Activated CD8-positive, alpha-beta memory T cell treated with anti-CD3 and anti-CD28 coated beads, Interleukin-2, amount 10 ng/mL, durations not matched to agents 7 days and 5 days (primary cell): Measurements from ENCODE around the gene GALNT18. TPM values are rescaled to one million over a fixed set of nuclear protein-coding genes. Genes with fewer than 3 reads are reported as not detected.
"Not testable (repeated sequence)": the region's sequence is repeated elsewhere in the genome, so short reads cannot be mapped to it uniquely, and the experiment has no call there.

Source experiments
- ATAC-seq: fragments of 150-1000 bp; cut with Tn5 transposase; one replicate; pipeline ENCODE4 v1.10.0; 2021; ENCODE audit warnings: moderate library complexity
- CTCF ChIA-PET: fragments of 350-600 bp; sonication (Branson Sonifier 250); formaldehyde crosslinking; loops from one replicate; lab custom pipeline; 2021; ENCODE audit warnings: antibody characterized with exemption; lab: Charles Lee
- DNase-seq: peaks from one replicate; pipeline ENCODE4 v3.0.0-alpha.2; 2020
- H3K27ac Mint-ChIP-seq: one replicate; pipeline ENCODE4 v1.8.0; 2021; ENCODE audit warnings: mild to moderate bottlenecking, mixed read lengths
- H3K27me3 Mint-ChIP-seq: one replicate; pipeline ENCODE4 v1.8.0; 2021; ENCODE audit warnings: mixed read lengths
- H3K36me3 Mint-ChIP-seq: one replicate; pipeline ENCODE4 v1.8.0; 2021; ENCODE audit warnings: mild to moderate bottlenecking, mixed read lengths
- H3K4me1 Mint-ChIP-seq: one replicate; pipeline ENCODE4 v1.8.0; 2021; ENCODE audit warnings: mixed read lengths
- H3K4me3 Mint-ChIP-seq: one replicate; pipeline ENCODE4 v1.8.0; 2021; ENCODE audit warnings: mild to moderate bottlenecking, moderate library complexity, mixed read lengths
- H3K9me3 Mint-ChIP-seq: one replicate; pipeline ENCODE4 v1.8.0; 2022; ENCODE audit warnings: low read depth, mixed read lengths
- total RNA-seq, 2 experiments: library from RNA; stranded (reverse); gene quantifications; one replicate each; pipeline ENCODE4 v1.2.3, GENCODE V29; 2021

Gene GALNT18
- total RNA-seq, 2 experiments from 2014 or later: 0.32 to 0.70 TPM

DNA sequence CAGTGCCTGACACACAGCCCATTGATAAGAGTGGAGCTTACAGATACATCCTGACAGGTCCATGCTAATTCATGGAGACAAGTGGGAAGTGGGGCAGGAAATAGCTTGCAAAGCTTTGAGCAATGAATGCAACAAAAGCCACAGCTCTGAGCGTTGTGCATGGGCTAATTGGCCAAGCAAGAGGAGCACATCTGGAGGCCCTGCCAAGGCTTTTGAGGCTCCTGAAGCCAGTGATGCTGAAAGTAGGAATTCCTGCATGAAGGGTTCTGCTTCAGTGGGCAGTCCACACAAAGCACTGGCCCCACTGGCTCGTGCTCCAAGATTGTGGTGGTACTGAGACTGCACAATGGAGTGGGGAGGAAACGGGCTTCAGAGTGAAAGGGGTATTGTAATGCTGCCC is 164.9 kb downstream of the GALNT18 start:
- Mint-ChIP-seq H3K27ac (no peak overlapping the region), H3K9me3 (no peaks in the 10 kb centered on the region), H3K4me3 (no peak overlapping the region), H3K36me3 (no peaks in the 10 kb centered on the region), H3K4me1 (no peaks in the 10 kb centered on the region), H3K27me3 (no peaks in the 10 kb centered on the region)
- ATAC-seq (no peak), DNase-seq (no peak)
- CTCF ChIA-PET: no interaction called here

DNA sequence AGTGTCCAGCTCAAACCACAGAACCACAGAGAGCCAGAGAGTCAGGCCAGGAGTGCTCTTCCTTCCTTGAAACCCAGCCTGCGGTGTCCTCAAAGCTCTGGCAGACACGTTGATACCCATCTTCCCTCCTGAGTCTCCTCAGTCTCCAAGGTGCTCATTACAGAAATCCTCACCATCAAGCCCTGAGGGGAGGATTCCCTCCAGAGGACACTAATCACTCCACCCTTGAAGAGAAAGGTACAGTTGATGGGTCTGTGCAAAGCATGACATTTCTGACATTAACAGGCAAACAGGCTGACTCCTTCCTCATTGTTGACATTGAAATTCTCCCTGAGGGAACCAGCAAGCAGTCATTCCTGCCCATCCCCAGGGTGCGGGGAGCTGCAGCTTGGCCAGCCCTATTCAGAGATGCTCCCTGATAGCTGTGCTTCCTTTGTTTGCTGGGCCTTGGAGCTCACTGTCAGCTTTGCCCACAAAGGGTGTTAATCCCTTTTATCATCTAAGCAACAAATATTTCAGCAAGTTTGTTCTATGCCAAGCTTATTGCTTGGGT is 167.1 kb downstream of the GALNT18 start:
- Mint-ChIP-seq H3K4me1 (no peaks in the 10 kb centered on the region), H3K4me3 (no peak overlapping the region), H3K27me3 (no peaks in the 10 kb centered on the region), H3K27ac (no peak overlapping the region), H3K36me3 (no peaks in the 10 kb centered on the region), H3K9me3 (no peaks in the 10 kb centered on the region)
- DNase-seq (no peak), ATAC-seq (no peak)
- CTCF ChIA-PET: no interaction called here

DNA sequence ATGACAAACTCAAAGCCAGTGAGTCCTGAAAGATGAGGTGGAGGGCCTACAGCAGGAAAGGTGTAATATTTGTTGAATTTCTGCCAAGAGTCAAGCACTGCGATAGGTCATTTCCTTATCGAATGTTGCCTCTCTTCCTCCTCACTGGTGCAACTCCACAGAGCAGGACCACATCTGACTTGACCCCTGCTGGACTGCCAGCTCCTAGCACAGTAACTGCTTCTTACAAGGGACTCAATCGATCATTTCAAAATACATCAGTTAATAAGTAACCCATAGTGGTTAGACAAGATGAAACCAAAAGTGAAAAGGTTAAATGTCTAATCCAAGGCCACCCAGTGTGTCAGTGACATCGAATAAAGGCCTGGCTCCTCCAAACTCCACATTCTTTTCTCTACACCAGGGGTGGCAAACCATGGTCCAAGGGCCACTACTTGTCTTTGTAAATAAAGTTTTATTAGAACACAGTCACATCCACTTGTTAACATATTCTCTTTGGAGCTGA is 170.3 kb downstream of the GALNT18 start:
- Mint-ChIP-seq H3K9me3 (no peaks in the 10 kb centered on the region), H3K4me1 (peaks cover 5% of the 10 kb centered on the region), H3K4me3 (no peak overlapping the region), H3K36me3 (no peaks in the 10 kb centered on the region), H3K27me3 (no peaks in the 10 kb centered on the region), H3K27ac (no peak overlapping the region)
- DNase-seq (no peak), ATAC-seq (no peak)
- CTCF ChIA-PET: interaction anchor here (1.4 kb wide), 1 partner anchor 336 kb away, joined by 3 read pairs; no protein-coding TSS in a partner anchor

DNA sequence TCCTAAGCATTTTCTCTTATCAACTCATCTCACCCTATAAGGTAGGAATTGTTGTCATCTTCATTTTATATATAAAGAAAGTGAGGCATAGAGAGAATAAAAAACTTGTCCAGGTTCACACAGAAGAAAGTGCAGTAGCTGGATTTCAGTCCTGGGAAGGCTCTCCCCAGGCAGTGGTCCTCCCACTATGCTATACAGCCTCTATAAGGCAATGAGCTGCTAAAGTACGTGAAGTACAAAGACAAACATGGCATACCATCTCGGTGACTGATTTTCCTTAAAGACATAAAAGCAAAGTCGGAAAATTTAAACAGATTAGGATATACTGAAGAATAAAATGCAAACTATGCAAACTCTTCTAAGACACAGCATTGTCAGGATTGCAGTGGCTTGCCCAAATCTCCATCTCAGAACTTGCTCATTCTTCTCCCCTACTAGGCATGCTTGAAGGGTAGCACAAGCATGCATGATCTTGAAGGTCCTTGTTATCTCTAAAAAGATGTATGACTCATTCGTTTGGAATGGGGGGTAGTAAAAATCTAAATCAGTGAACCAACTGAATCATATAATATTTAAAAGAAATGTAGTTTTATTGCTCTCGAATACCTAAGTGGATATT is 171.0 kb downstream of the GALNT18 start:
- no peaks in the 10 kb centered on the region for H3K36me3 Mint-ChIP-seq
- no peak overlapping the region for H3K4me3 Mint-ChIP-seq
- no peak for DNase-seq
- no peaks in the 10 kb centered on the region for H3K9me3 Mint-ChIP-seq
- H3K4me1 Mint-ChIP-seq: peaks cover 5% of the 10 kb centered on the region
- no peak overlapping the region for H3K27ac Mint-ChIP-seq
- no peaks in the 10 kb centered on the region for H3K27me3 Mint-ChIP-seq
- CTCF ChIA-PET: no interaction called here
- no peak for ATAC-seq

DNA sequence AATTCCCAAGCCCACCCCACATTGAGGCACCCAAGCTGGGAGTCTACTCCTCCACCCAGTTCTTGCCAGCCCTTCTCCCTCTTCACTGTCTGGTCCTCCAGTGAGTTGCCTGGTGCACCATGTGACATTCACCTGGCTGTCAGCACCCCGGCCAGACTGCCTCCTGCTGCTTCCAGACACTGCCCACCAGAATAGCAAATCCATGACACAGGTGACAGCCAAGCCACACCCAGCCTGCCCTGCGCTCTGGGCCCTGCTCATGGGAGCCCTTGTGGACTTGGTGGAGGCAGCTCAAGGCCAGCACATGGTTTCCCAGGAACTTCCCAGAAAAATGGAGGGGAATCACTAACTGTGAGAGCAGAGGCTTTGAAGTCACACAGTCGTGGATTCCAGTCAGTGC is 172.5 kb downstream of the GALNT18 start:
- Mint-ChIP-seq H3K4me1 (peaks cover 5% of the 10 kb centered on the region), H3K36me3 (no peaks in the 10 kb centered on the region), H3K9me3 (no peaks in the 10 kb centered on the region), H3K4me3 (no peak overlapping the region), H3K27me3 (no peaks in the 10 kb centered on the region), H3K27ac (no peak overlapping the region)
- no peak for ATAC-seq
- CTCF ChIA-PET: no interaction called here
- no peak for DNase-seq

DNA sequence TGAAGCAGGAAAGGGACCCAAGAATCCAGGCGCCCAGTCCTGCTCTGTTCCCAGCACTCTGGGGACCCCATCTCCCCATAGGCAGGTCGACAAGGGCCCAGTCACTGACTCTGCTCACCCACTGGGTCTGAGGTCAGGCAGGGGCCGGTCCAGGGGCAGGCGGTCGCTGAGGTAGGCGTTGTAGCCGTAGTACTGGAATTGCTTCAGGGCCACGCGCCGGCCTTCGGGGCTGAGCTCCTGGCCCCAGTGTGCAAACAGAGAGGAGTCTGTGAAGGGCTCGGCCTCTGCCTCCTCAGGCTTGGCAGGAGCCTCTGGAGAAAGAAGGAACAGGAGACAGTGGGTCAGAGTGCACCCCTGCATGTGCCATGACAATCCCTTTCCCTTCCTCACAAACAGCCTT is 173.2 kb downstream of the GALNT18 start:
- CTCF ChIA-PET: no interaction called here
- peaks cover 5% of the 10 kb centered on the region for H3K4me1 Mint-ChIP-seq
- no peak overlapping the region for H3K4me3 Mint-ChIP-seq
- H3K9me3 Mint-ChIP-seq: no peaks in the 10 kb centered on the region
- H3K36me3 Mint-ChIP-seq: no peaks in the 10 kb centered on the region
- no peak for ATAC-seq
- H3K27me3 Mint-ChIP-seq: no peaks in the 10 kb centered on the region
- no peak for DNase-seq
- no peak overlapping the region for H3K27ac Mint-ChIP-seq

DNA sequence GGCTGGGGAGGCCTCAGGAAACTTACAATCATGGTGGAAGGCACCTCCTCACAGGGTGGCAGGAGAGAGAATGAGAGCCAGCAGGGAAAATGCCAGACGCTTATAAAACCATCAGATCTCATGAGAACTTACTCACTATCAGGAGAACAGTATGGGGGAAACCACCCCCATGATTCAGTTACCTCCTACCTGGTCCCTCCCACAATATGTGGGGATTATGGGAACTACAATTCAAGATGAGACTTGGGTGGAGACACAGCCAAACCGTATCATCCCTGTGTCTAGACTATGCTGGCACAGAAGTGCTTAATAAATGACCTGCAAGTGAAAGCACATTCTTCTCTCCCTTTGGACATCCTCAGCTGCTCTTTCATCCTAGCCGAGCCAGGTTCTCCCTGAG is 174.2 kb downstream of the GALNT18 start:
- H3K27me3 Mint-ChIP-seq, DNase-seq, H3K9me3 Mint-ChIP-seq, H3K4me1 Mint-ChIP-seq, ATAC-seq, H3K36me3 Mint-ChIP-seq, H3K27ac Mint-ChIP-seq, CTCF ChIA-PET, H3K4me3 Mint-ChIP-seq: not testable (repeated sequence)

DNA sequence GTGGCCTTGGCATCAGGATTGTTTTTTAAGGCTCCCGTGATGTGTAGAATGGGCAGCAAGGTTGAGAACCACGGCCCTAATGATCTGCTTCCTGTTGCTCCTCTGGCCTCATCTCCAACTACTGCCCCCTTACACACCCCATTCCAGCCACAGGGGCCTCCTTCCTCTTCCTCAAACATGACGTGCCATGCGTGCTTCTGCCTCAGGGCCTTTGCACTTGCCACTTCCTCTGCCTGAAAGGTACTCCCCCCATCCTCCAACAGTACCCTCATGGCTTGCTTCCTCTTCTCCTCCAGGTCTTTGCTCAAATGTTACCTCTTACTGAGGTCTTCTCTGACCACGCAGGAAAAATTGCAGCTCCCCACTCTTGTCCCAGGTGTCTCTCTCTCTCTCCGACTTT is 174.8 kb downstream of the GALNT18 start:
- DNase-seq: no peak
- H3K27ac Mint-ChIP-seq: no peak overlapping the region
- no peak for ATAC-seq
- no peaks in the 10 kb centered on the region for H3K27me3 Mint-ChIP-seq
- CTCF ChIA-PET: no interaction called here
- no peaks in the 10 kb centered on the region for H3K9me3 Mint-ChIP-seq
- H3K4me3 Mint-ChIP-seq: no peak overlapping the region
- no peaks in the 10 kb centered on the region for H3K36me3 Mint-ChIP-seq
- H3K4me1 Mint-ChIP-seq: peaks cover 5% of the 10 kb centered on the region

- Mint-ChIP-seq H3K4me3 (no peak overlapping the region), H3K9me3 (no peaks in the 10 kb centered on the region), H3K27me3 (no peaks in the 10 kb centered on the region), H3K36me3 (no peaks in the 10 kb centered on the region), H3K4me1 (peaks cover 5% of the 10 kb centered on the region), H3K27ac (no peak overlapping the region)
- no peak for ATAC-seq
- CTCF ChIA-PET: no interaction called here
- no peak for DNase-seq
Observed at GRCh38 chr11:11446564-11446963, 175.2 kb downstream of the GALNT18 start.

DNA sequence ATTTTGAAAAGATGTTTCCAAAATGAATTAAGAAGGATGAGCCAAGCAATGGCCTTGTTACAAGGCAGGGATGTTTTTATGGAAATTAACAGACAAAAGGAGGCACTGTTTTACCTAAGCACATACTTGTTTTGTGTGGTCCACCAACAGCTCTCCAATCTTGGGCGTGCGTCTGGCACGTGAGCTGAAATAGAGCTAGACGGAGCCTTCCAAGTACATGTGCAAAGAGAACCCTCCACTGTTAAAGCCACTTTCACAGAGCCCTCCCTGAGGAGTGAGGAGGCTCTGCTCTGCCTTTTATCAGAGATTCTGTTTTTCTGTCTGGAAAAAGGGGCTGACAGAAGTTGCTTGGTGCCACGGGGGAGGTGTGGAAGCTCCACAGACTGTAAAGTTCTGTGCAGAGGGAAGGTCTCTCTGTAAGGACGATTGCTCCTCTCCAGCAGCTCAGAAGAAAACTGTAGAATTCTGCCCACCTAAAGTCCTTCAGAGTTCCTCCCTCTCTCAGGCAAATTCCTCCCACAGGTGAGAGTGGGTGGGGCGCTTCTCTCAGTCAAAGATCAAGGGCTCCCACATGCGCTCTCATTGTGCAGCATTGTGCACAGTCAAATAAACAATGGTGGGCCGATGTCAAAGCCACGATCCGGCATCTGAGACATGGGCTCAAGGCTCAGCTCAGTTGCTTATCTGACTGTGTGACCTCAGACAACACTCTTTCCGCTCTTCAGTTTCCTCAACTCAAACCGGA is 176.2 kb downstream of the GALNT18 start:
- peaks cover 5% of the 10 kb centered on the region for H3K4me1 Mint-ChIP-seq
- DNase-seq (no peak), ATAC-seq (no peak)
- CTCF ChIA-PET: no interaction called here
- no peak overlapping the region for H3K4me3 Mint-ChIP-seq
- no peaks in the 10 kb centered on the region for H3K9me3 Mint-ChIP-seq
- no peak overlapping the region for H3K27ac Mint-ChIP-seq
- no peaks in the 10 kb centered on the region for H3K27me3 Mint-ChIP-seq
- H3K36me3 Mint-ChIP-seq: no peaks in the 10 kb centered on the region

- Mint-ChIP-seq H3K4me3 (no peak overlapping the region), H3K9me3 (no peaks in the 10 kb centered on the region), H3K4me1 (peaks cover 5% of the 10 kb centered on the region), H3K27ac (no peak overlapping the region), H3K27me3 (peaks cover 2% of the 10 kb centered on the region), H3K36me3 (no peaks in the 10 kb centered on the region)
- ATAC-seq (no peak), DNase-seq (no peak)
- CTCF ChIA-PET: no interaction called here
Observed at GRCh38 chr11:11444804-11445131, 177.0 kb downstream of the GALNT18 start.

DNA sequence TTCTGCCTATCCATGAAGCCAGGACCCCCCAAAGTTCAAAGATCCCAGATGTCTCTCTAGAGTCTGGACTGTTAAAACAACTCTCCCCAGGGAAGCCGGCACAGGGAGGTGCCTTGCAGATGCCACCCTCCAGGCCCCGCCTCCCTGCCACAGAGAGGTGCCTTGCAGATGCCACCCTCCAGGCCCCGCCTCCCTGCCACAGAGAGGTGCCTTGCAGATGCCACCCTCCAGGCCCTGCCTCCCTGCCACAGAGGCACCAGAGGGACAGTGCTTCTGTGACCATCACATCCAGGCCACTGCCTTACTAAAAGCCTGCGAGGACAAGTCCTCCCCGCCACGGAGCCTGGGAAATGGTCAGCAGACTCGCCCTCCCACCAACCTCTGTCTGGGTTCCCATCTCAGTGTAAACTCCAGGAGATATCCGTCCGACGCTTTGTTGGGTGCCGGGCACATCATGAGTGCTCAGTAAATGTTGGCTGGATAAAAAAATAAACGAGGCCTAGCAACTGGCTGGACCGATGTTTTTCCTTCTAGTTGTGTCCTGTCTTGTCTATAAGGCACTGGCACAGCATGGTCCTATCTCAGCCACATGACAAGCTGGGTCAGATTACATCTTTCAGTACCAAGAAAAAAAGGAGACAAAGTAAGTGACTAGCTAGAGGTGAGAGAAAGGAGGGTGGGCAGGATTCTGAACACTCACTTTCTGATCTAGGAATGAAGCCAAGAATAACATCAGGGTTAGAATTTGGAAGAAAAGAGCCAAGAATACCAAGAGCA is 177.6 kb downstream of the GALNT18 start:
- Mint-ChIP-seq H3K27me3 (peaks cover 2% of the 10 kb centered on the region), H3K27ac (no peak overlapping the region), H3K9me3 (no peaks in the 10 kb centered on the region), H3K4me3 (no peak overlapping the region), H3K4me1 (peaks cover 5% of the 10 kb centered on the region), H3K36me3 (no peaks in the 10 kb centered on the region)
- DNase-seq (no peak), ATAC-seq (no peak)
- CTCF ChIA-PET: no interaction called here

DNA sequence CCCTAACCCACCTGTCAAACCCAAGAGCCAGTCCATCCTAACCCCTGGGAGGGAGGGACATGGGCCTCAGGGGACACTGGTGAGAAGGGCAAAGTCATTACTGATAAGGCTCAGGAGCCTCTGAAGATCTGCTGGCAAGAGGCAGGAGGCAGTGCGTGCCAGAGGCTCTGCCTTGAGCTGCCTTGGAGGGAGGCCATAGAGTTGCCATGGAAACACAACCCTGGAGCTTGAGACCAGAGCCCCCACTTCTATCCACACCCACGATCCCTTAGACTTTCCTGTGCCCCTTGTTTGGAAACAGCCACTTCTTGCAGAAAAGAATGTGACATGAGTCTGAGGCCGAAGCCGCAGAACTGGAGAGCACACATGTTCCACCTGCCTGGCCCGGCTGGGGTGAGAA is 179.0 kb downstream of the GALNT18 start:
- Mint-ChIP-seq H3K27ac (no peak overlapping the region), H3K36me3 (no peaks in the 10 kb centered on the region)
- ATAC-seq: no peak

More for the DNA sequence above, 179.0 kb downstream of the GALNT18 start:
- peaks cover 5% of the 10 kb centered on the region for H3K4me1 Mint-ChIP-seq
- no peaks in the 10 kb centered on the region for H3K9me3 Mint-ChIP-seq
- CTCF ChIA-PET: no interaction called here
- peaks cover 2% of the 10 kb centered on the region for H3K27me3 Mint-ChIP-seq
- no peak for DNase-seq
- H3K4me3 Mint-ChIP-seq: no peak overlapping the region
